Measurements from ENCODE around the gene MBD2. TPM values are rescaled to one million over a fixed set of nuclear protein-coding genes. Genes with fewer than 3 reads are reported as not detected.
A peak's percentile ranks its signal among the peaks of the same experiment; 100 is the strongest.
"Not testable (repeated sequence)": the region's sequence is repeated elsewhere in the genome, so short reads cannot be mapped to it uniquely, and the experiment has no call there.

The MBD2 gene
- total RNA-seq, 1 experiment from 2014 or later: 21.9 TPM

DNA sequence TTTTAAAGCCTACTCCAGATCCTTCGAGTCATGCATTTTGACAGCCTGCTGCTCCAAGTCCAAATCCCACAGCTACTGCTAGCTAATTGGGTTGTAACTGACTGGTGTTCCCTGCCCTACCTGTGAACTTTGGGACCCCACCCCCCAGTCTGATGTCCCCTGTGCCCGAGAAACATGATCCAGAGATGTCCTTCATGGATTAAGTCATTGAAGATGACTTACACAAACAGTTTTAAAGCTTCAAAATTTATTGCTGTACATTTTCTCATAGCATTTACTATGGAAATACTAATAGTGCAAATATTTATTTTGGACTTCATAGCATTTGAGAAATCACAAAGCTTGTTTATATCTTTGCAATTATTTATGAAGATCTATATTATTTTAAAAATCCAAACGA is 73.1 kb downstream of the MBD2 start:
- no peak for DNase-seq (ENCODE audit: low read depth)

- DNase-seq (ENCODE audit: low read depth): peak; percentile 21
Observed at GRCh38 chr18:54150226-54150625, 74.2 kb downstream of the MBD2 start.

DNA sequence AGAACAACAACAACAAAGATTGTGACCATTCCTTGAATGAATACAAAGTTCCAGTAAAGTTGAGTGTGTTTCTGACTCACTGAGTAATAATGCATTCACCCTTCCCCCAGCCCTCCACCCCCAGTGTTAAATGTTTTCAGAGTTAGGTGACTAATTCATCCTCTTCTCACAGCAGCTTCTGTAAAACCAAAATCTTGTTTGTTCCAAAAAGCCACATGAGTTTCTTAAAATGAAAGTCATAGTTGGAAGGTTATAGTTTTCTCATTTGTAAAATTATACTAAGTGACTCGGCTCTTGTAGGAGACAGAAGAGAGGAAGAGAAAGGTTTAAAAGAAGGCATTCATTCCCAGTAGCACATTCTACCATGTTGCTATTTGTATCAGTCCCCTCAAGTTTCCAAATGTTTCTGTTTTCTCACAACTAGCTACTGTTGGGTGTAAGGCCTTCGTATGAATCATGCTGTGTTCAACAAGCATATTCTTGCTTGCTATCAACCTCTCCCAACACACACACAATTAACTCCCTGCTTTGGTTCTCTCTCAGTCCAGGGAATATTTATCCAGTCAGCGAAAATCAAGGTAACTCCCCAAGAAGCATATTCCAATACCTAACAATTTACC is 75.3 kb downstream of the MBD2 start:
- peak; percentile 81 for DNase-seq (ENCODE audit: low read depth)

GRCh38 chr18:54148678-54149077 is 75.8 kb downstream of the MBD2 start:
- DNase-seq (ENCODE audit: low read depth): no peak

DNA sequence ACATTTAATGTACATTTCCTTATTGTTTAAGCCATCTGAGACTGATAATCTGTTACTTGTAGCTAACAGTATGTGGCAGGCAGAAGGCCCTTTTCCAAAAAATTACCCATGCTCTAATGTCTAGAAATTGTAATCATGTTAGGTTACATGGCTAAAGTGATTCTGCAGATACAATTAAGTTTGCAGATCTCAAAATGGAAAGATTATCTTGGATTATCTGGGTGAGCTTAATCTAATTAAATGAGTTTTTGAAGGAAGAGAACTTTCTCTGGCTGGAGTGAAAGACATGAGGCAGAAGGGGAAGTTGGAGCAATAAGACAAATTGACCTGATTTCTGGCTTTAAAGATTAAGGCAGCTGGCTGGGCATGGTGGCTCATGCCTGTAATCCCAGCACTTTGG is 76.3 kb downstream of the MBD2 start:
- DNase-seq (ENCODE audit: low read depth): no peak

GRCh38 chr18:54147439-54147838 is 77.0 kb downstream of the MBD2 start:
- no peak for DNase-seq (ENCODE audit: low read depth)

DNA sequence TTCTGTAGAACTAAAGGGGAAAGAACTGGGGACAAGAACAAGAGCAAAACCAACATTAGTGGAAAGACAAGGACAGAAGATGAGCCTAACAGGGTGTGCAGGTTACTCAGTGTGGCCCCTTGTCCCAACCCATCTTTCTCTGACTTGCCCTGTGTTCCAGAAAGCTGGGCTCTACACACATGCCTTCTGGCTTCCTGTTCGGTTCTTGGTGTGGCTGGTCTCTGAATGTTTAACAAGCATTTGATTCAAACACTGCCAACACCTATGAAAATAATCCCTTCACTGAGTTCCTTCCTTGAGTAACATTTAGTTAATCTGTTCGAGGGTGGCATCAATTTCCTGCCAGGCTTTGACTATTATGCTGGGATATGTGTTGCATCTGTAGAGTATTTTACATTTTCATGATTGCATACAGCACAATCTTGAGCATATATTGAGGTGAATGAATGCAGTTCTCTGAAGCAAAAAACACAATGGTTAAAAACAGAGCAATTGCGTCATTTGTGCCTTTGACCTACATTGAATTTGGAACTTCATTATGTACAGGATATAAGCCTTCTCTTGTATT is 83.3 kb downstream of the MBD2 start:
- no peak for DNase-seq (ENCODE audit: low read depth)

DNA sequence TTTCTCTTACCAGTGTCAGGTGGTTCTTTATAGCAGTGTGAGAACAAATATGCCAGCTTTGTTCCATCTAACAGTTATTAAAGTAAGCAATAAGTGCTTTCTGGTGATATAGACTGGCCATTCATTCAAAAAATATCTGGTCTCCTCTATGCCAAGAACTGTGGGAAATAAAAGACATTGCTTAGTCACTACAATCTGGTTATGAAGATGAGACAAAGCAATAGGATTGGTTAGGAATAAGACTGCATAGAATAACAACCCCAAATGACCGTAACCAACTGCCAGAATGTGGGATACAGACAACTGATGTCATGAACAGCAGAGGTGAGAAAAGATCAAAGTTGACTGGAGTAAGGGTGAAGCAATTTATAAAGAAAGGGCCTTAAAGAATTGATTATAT is 83.8 kb downstream of the MBD2 start:
- no peak for DNase-seq (ENCODE audit: low read depth)

GRCh38 chr18:54135216-54135615 is 89.3 kb downstream of the MBD2 start:
- DNase-seq (ENCODE audit: low read depth): no peak

DNA sequence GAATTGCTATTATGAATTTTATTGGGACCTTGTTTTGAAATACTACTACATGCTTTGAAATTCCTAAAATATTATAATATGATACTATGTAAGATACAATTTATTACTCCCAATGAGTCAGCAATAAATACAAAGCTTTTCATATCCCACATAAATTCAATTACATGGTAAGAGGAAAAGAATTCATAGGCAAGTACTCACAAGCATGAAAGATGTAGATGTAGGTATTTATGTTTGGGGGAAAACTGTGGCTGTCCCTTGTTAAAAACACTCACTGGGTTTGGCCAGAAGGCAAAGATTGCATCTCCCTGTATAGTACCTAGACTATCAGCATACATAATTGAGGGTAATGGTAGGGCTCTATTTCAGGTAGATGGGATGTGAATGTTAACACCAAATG is 90.4 kb downstream of the MBD2 start:
- DNase-seq (ENCODE audit: low read depth): no peak

DNA sequence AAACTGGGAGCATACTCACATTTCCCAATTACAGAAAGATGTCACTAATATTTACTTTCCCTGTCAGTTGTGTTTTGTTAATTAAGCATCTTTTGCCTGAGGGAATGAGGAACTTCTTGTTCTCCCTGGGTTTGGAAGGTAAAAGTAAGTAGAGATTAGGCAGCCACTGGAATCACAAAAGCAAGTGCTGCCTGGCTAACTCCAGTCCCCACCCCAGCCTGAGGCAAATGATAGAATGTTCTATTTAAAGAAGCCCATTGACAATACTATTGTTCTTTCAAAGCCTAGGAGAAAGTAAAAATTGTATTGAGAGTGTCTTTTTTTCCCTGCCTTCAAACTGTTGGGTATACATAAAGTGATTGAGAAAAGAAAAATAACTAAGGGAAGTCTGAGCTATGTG is 93.8 kb downstream of the MBD2 start:
- no peak for DNase-seq (ENCODE audit: low read depth)

GRCh38 chr18:54130177-54130576 is 94.3 kb downstream of the MBD2 start:
- DNase-seq (ENCODE audit: low read depth): no peak

GRCh38 chr18:54129448-54130067 is 94.9 kb downstream of the MBD2 start:
- DNase-seq (ENCODE audit: low read depth): no peak

DNA sequence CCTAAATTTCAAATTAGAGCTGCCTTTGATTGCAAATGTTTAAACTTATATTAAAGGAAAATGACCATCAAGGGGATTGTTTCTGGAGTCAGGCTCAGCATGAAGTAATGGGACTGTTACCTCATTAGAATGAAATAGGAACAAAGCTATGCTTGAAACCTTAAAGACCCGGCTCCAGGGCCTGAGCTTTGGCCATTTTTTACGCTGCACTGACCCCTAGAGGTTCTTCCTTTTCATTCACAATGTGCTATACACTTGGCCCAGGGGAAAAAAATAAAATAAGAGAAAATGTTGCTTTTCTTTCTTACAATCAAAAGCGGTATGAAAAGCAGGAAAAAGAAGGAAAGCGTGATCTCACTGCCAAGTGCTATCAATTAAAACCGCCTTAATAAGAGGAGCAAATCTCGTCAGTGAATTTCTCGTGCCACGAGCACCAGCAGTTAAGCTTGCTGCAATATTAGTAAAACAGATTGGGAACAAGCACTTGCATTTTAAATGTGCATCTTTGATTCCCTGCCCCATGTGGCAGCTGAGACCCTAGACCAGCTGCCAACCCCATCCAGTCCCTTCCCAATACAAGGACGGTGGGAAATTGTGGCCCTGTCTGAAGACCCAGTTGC is 96.6 kb downstream of the MBD2 start:
- DNase-seq (ENCODE audit: low read depth): peak; percentile 25

- no peak for DNase-seq (ENCODE audit: low read depth)
Observed at GRCh38 chr18:54125429-54125828, 99.0 kb downstream of the MBD2 start.

GRCh38 chr18:54123720-54124440 is 100.6 kb downstream of the MBD2 start:
- not testable (repeated sequence) for DNase-seq (ENCODE audit: low read depth)

DNA sequence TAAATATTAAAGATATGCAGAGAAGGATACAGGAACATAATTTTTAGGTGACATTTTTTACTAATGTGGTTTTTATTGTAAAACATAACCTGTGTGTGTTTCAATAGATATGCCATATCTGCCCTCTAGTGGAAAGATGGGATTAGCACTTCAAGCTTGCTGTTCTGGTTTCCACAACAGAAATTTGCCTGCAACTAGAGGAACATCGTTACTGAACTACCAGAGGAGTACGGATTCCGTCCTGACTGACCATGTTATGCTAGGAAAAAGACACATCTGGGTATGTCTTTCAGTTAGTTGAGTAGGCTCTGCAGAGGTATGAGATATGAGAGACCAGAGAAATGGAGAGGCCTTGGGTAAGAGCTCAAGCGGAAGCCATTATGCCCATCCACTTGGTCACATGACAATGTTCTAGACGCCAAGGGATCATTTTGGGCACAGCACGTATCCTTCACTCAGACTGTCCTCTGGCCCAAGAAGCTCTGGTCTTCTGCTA is 104.9 kb downstream of the MBD2 start:
- DNase-seq (ENCODE audit: low read depth): peak; percentile 12

GRCh38 chr18:54117853-54118773 is 106.4 kb downstream of the MBD2 start:
- no peak for DNase-seq (ENCODE audit: low read depth)

DNA sequence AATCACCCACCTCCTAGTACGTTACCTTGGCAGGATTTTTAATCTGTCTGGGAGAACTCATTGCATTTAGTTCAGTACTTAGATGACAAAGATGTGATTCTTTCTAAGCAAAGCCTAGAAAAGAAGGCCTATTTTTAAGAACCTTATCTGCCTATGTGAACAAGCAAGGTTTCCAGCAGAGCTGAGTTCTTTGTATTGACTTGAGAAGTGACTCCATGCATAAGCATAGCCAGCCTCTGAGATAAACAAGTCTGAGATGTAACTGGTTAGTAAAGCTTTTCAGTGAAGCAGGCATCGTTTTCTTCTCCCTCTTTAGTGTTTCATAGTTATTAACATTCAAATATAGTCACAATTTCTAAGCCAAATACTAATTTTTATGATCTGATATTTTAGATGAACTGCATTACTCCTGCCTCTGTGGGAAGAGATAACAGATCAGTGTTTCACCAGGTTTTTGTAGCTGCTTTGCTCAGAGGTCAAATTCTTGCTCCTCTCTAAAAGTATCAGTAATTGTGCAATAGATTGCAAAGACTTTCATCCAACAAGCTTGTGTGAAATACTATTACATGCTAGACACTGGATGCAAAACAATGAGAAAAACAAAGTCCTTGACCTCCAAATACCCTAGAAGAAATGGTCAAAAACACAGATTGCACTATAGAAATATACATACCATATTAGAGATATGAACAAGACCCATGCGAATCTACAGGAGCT is 107.8 kb downstream of the MBD2 start:
- DNase-seq (ENCODE audit: low read depth): no peak

DNA sequence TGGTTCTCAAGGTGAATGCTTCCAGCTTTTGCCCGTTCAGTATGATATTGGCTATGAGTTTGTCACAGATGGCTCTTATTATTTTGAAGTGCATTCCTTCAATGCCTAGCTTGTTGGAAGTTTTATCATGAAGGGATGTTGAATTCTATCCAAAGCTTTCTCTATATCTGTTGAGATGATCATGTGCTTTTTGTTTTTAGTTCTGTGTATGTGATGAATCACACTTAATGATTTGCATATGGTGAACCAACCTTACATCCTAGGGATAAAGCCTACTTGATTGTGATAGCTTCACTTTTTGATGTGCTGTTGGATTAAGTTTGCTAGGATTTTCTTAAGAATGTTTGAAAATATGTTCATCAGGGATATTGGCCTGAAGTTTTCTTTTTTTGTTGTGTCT is 112.1 kb downstream of the MBD2 start:
- no peak for DNase-seq (ENCODE audit: low read depth)
